Sigmoid colon (tissue), 4 donors: ENCODE measurements around the gene SMOC2.

ENCODE experiments used
- CTCF ChIP-seq, 4 experiments: fragments of 450-650 bp in 3 of 4; fragments of 200-600 bp in 1 of 4; IDR thresholded peaks; one replicate each; pipeline ENCODE4 v1.5.1; 2016 to 2019; ENCODE audit warnings: antibody characterized with exemption in 4 of 4, mild to moderate bottlenecking in 3 of 4, moderate library complexity in 2 of 4
- EP300 ChIP-seq, 4 donors: sonication (generic); formaldehyde crosslinking; IDR thresholded peaks; one replicate each; pipeline ENCODE4 v1.6.1; 2017; ENCODE audit warnings: antibody characterized with exemption in 4 of 4
- POLR2A ChIP-seq, 2 donors: fragments of 450-650 bp; IDR thresholded peaks; one replicate each; pipeline ENCODE4 v1.6.1; 2016; ENCODE audit warnings: antibody characterized with exemption in 2 of 2, mild to moderate bottlenecking in 2 of 2, moderate library complexity in 2 of 2

- TF ChIP-seq CTCF (IDR thresholded peaks at IDR 0.05), result no peak
- no peak for TF ChIP-seq EP300 (IDR thresholded peaks at IDR 0.05)
- no peak for TF ChIP-seq POLR2A (IDR thresholded peaks at IDR 0.05)
Observed at GRCh38 chr6:168546730-168547129, 105.7 kb downstream of the SMOC2 start.
